ENCODE measurements around the gene EIF2B5. TPM values are rescaled to one million over a fixed set of nuclear protein-coding genes. Genes with fewer than 3 reads are reported as not detected.

The EIF2B5 gene
- total and polyA plus RNA-seq, 9 of the 15 experiments (the other 6 are each of a cell fraction or from before 2014, with no cell fraction given) = 19.1 to 92.4 (median 74.0) TPM

DNA sequence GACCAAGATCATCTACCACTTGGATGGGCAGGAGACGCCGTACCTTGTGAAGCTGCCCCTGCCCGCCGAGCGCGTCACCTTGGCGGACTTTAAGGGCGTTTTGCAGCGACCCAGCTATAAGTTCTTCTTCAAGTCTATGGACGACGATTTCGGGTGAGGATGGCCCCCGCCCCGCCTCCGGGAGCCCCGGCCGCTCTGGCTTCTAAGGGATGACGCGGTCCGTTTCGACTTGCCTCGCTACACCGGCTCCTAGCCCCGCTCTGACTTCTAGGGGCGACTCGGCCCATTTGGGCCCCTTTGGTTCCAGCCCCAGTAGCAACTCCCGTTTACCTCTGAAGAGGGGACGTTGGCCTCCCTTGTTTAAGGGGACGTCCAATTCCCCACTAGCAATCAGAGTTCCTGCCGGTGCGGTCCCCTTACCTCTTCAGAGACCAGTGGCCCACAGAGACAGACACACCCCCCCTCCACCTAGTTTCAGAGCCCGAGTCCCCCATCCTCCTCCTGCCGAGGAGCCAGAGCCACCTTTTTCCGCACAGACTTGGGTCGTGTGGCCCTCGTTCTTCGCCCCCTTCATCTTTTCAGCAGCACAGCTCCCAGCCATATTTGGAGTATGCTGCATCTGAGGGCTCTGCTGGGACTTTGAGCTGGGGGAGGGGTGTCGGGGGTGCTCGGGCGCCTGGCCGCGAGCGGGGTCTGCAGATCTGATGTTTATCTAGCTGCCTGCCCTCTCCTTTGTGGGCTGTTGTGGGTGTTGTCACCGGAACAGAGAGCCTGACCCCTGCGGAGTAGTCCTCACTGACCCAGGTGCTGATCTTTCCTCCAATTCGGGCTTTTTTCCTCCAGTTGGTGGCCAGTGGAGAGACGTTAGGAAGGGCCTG lies 20.7 kb downstream of the EIF2B5 start (continued):
- TF ChIP-seq HINFP (tag; conservative IDR thresholded peaks at IDR 0.05; ENCODE audit: low read depth) (no peak), KHSRP (IDR thresholded peaks at IDR 0.05) (no peak), NR4A1 (CRISPR knock-in tag; IDR thresholded peaks at IDR 0.05) (no peak), NR4A1 (tag; IDR thresholded peaks at IDR 0.05) (0 out of 2 replicates have a peak, but pooled peaks have one; percentile 26), ZNF79 (CRISPR knock-in tag; IDR thresholded peaks at IDR 0.05; ENCODE audit: low read depth) (no peak), MECOM (CRISPR knock-in tag; IDR thresholded peaks at IDR 0.05) (no peak), ZBTB34 (CRISPR knock-in tag; IDR thresholded peaks at IDR 0.05) (no peak), NUFIP1 (IDR thresholded peaks at IDR 0.05; ENCODE audit: partially characterized antibody) (no peak), ZFP1 (CRISPR knock-in tag; IDR thresholded peaks at IDR 0.05) (no peak), HNRNPL (IDR thresholded peaks at IDR 0.05; ENCODE audit: low read depth, low read length) (no peak), FOXJ3 (CRISPR knock-in tag; IDR thresholded peaks at IDR 0.05) (no peak)
- TF ChIP-seq, protein P1, sequence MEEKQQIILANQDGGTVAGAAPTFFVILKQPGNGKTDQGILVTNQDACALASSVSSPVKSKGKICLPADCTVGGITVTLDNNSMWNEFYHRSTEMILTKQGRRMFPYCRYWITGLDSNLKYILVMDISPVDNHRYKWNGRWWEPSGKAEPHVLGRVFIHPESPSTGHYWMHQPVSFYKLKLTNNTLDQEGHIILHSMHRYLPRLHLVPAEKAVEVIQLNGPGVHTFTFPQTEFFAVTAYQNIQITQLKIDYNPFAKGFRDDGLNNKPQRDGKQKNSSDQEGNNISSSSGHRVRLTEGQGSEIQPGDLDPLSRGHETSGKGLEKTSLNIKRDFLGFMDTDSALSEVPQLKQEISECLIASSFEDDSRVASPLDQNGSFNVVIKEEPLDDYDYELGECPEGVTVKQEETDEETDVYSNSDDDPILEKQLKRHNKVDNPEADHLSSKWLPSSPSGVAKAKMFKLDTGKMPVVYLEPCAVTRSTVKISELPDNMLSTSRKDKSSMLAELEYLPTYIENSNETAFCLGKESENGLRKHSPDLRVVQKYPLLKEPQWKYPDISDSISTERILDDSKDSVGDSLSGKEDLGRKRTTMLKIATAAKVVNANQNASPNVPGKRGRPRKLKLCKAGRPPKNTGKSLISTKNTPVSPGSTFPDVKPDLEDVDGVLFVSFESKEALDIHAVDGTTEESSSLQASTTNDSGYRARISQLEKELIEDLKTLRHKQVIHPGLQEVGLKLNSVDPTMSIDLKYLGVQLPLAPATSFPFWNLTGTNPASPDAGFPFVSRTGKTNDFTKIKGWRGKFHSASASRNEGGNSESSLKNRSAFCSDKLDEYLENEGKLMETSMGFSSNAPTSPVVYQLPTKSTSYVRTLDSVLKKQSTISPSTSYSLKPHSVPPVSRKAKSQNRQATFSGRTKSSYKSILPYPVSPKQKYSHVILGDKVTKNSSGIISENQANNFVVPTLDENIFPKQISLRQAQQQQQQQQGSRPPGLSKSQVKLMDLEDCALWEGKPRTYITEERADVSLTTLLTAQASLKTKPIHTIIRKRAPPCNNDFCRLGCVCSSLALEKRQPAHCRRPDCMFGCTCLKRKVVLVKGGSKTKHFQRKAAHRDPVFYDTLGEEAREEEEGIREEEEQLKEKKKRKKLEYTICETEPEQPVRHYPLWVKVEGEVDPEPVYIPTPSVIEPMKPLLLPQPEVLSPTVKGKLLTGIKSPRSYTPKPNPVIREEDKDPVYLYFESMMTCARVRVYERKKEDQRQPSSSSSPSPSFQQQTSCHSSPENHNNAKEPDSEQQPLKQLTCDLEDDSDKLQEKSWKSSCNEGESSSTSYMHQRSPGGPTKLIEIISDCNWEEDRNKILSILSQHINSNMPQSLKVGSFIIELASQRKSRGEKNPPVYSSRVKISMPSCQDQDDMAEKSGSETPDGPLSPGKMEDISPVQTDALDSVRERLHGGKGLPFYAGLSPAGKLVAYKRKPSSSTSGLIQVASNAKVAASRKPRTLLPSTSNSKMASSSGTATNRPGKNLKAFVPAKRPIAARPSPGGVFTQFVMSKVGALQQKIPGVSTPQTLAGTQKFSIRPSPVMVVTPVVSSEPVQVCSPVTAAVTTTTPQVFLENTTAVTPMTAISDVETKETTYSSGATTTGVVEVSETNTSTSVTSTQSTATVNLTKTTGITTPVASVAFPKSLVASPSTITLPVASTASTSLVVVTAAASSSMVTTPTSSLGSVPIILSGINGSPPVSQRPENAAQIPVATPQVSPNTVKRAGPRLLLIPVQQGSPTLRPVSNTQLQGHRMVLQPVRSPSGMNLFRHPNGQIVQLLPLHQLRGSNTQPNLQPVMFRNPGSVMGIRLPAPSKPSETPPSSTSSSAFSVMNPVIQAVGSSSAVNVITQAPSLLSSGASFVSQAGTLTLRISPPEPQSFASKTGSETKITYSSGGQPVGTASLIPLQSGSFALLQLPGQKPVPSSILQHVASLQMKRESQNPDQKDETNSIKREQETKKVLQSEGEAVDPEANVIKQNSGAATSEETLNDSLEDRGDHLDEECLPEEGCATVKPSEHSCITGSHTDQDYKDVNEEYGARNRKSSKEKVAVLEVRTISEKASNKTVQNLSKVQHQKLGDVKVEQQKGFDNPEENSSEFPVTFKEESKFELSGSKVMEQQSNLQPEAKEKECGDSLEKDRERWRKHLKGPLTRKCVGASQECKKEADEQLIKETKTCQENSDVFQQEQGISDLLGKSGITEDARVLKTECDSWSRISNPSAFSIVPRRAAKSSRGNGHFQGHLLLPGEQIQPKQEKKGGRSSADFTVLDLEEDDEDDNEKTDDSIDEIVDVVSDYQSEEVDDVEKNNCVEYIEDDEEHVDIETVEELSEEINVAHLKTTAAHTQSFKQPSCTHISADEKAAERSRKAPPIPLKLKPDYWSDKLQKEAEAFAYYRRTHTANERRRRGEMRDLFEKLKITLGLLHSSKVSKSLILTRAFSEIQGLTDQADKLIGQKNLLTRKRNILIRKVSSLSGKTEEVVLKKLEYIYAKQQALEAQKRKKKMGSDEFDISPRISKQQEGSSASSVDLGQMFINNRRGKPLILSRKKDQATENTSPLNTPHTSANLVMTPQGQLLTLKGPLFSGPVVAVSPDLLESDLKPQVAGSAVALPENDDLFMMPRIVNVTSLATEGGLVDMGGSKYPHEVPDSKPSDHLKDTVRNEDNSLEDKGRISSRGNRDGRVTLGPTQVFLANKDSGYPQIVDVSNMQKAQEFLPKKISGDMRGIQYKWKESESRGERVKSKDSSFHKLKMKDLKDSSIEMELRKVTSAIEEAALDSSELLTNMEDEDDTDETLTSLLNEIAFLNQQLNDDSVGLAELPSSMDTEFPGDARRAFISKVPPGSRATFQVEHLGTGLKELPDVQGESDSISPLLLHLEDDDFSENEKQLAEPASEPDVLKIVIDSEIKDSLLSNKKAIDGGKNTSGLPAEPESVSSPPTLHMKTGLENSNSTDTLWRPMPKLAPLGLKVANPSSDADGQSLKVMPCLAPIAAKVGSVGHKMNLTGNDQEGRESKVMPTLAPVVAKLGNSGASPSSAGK (IDR thresholded peaks at IDR 0.05) = no peak
